HK-2 (cell line): ENCODE results near the gene UBE2R2.

Experiments used
- DNase-seq: peaks from one replicate; pipeline ENCODE4 v3.0.0-alpha.2; 2018; ENCODE audit not compliant: unreplicated experiment

Gene UBE2R2

GRCh38 chr9:33884856-33885701 is 68.1 kb downstream of the UBE2R2 start:
- DNase-seq = no peak

GRCh38 chr9:33885948-33886347 is 69.0 kb downstream of the UBE2R2 start:
- no peak for DNase-seq

GRCh38 chr9:33893861-33894260 is 76.9 kb downstream of the UBE2R2 start:
- DNase-seq = no peak

- DNase-seq = no peak
Measured at GRCh38 chr9:33894316-33894715, 77.4 kb downstream of the UBE2R2 start.

GRCh38 chr9:33903157-33903780 is 86.3 kb downstream of the UBE2R2 start:
- no peak for DNase-seq

- no peak for DNase-seq
Measured at GRCh38 chr9:33905137-33905536, 88.2 kb downstream of the UBE2R2 start.

GRCh38 chr9:33906769-33907168 is 89.8 kb downstream of the UBE2R2 start:
- no peak for DNase-seq

- DNase-seq = no peak
Measured at GRCh38 chr9:33907347-33907746, 90.4 kb downstream of the UBE2R2 start.

- no peak for DNase-seq
Measured at GRCh38 chr9:33908114-33908513, 91.2 kb downstream of the UBE2R2 start.

GRCh38 chr9:33908749-33909148 is 91.8 kb downstream of the UBE2R2 start:
- DNase-seq = no peak

GRCh38 chr9:33913541-33913940 is 96.6 kb downstream of the UBE2R2 start:
- DNase-seq = no peak

- DNase-seq = no peak
Measured at GRCh38 chr9:33914887-33915628, 98.1 kb downstream of the UBE2R2 start.

GRCh38 chr9:33917036-33917435 is 100.1 kb downstream of the UBE2R2 start:
- DNase-seq = no peak

GRCh38 chr9:33919276-33919897 is 102.4 kb downstream of the UBE2R2 start:
- DNase-seq = no peak

GRCh38 chr9:33921967-33922895 is 105.3 kb downstream of the UBE2R2 start:
- DNase-seq = no peak

- no peak for DNase-seq
Measured at GRCh38 chr9:33923079-33923478, 106.1 kb downstream of the UBE2R2 start.

- no peak for DNase-seq
Measured at GRCh38 chr9:33923998-33924701, 107.2 kb downstream of the UBE2R2 start.

- peak; percentile 31 for DNase-seq
Measured at GRCh38 chr9:33924978-33925797, 108.2 kb downstream of the UBE2R2 start.

GRCh38 chr9:33926746-33927485 is 110.0 kb downstream of the UBE2R2 start:
- no peak for DNase-seq
